Activated naive CD4-positive, alpha-beta T cell treated with anti-CD3 and anti-CD28 coated beads, Interleukin-2, amount 50 U/mL, for 72 hours (primary cell): ENCODE results near the gene MRPL4. TPM values are rescaled to one million over a fixed set of nuclear protein-coding genes. Genes with fewer than 3 reads are reported as not detected.

Experiments used
- ATAC-seq, 2 donors: fragments of 150-1000 bp; cut with Tn5 transposase; 2 replicates each; pipeline ENCODE4 v1.10.0; 2021; ENCODE audit warnings: mild to moderate bottlenecking in 2 of 2, moderate library complexity in 2 of 2
- DNase-seq, 2 donors: peaks; one replicate each; pipeline ENCODE4 v3.0.0; 2021 to 2022; ENCODE audit warnings: low spot score in 2 of 2
- H3K27ac Mint-ChIP-seq, 2 donors: one replicate each; pipeline ENCODE4 v1.8.0; 2022; ENCODE audit warnings: mild to moderate bottlenecking in 2 of 2, mixed read lengths in 2 of 2
- H3K36me3 Mint-ChIP-seq, 2 donors: one replicate each; pipeline ENCODE4 v1.8.0; 2022; ENCODE audit warnings: mixed read lengths in 2 of 2
- H3K9me3 Mint-ChIP-seq, 2 donors: one replicate each; pipeline ENCODE4 v1.8.0; 2022; ENCODE audit warnings: mixed read lengths in 2 of 2
- total RNA-seq, 2 donors: library from RNA; stranded (reverse); gene quantifications; one replicate each; pipeline ENCODE4 v1.2.3, GENCODE V29; 2022

The MRPL4 gene
- total RNA-seq, 2 donors from 2014 or later: 79.0 to 121 TPM

GRCh38 chr19:10306327-10306726 lies 54.3 kb downstream of the MRPL4 start:
- ATAC-seq: no peak
- H3K9me3 Mint-ChIP-seq: no peaks in the 10 kb centered on the region
- peaks cover 0 to 4% of the 10 kb centered on the region in 2 donors for H3K36me3 Mint-ChIP-seq
- no peak for DNase-seq
- no peak overlapping the region for H3K27ac Mint-ChIP-seq

DNA sequence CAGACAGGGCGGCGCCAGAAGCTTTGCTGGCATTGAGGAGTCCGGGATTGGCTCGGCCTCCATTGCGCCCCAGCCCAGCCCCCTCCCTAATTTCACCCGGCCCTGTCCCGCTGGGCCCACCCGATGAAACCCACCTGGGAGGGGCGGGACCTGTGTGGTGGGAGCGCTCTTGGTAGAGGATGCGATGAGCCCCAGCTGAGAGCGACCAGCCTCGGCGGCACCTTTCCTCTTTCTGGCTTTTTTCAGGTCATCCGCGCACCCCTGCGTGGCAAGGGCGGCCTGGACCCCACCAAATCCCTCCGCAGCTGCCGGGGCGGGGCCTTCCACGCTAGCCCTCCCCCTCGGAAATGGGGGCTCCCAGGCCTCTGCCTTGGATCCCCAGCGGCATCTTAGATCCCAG lies 57.4 kb downstream of the MRPL4 start, which contains the start of gene ZGLP1:
Gene ZGLP1 (minus strand): TSS at position 393 of the 400 bp plus-strand sequence.
- ATAC-seq (no peak), DNase-seq (no peak)
- no peak within 1 kb of the TSS for H3K27ac Mint-ChIP-seq
- H3K9me3 Mint-ChIP-seq: no peaks in the 10 kb centered on the region
- H3K36me3 Mint-ChIP-seq: peaks cover 0 to 8% of the 10 kb centered on the region in 2 donors

Other genes with a start within 250 kb of the MRPL4 start
- under 1 TPM; 0.12 to 0.87 TPM for gene COL5A3, start 241.7 kb upstream of the MRPL4 start, total RNA-seq
- not detected for gene RDH8, start 238.7 kb upstream of the MRPL4 start, total RNA-seq
- gene SHFL, start 165.9 kb upstream of the MRPL4 start, total RNA-seq: 10 to 100 TPM; 56.5 to 76.1 TPM
- gene ANGPTL6, start 149.5 kb upstream of the MRPL4 start, total RNA-seq: 10 to 100 TPM in 1 of 2 donors, 1 to 10 TPM in 1; 9.1 to 17.1 TPM
- 100 to 1,000 TPM in 1 of 2 donors, 10 to 100 TPM in 1; 52.7 to 209 TPM for gene PPAN, start 145.9 kb upstream of the MRPL4 start, total RNA-seq
- 100 to 1,000 TPM in 1 of 2 donors, 10 to 100 TPM in 1; 18.1 to 101 TPM for gene P2RY11, start 140.5 kb upstream of the MRPL4 start, total RNA-seq
- 100 to 1,000 TPM; 223 to 292 TPM for gene EIF3G, start 132.3 kb upstream of the MRPL4 start, total RNA-seq
- 100 to 1,000 TPM; 416 to 456 TPM for gene DNMT1, start 57.3 kb upstream of the MRPL4 start, total RNA-seq
- gene S1PR2, start 20.9 kb upstream of the MRPL4 start, total RNA-seq: 1 to 10 TPM; 7.7 to 8.0 TPM
- 10 to 100 TPM; 15.7 to 33.1 TPM for gene ICAM1, start 18.9 kb downstream of the MRPL4 start, total RNA-seq
- gene ICAM4, start 34.7 kb downstream of the MRPL4 start, total RNA-seq: under 1 TPM; 0.43 to 0.66 TPM
- 1 to 10 TPM in 1 of 2 donors, under 1 TPM in 1; 0.39 to 2.0 TPM for gene ICAM5, start 37.7 kb downstream of the MRPL4 start, total RNA-seq
- gene ZGLP1, start 57.6 kb downstream of the MRPL4 start, total RNA-seq: 1 to 10 TPM; 2.2 to 3.7 TPM
- 10 to 100 TPM in 1 of 2 donors, 1 to 10 TPM in 1; 8.1 to 16.7 TPM for gene FDX2, start 63.8 kb downstream of the MRPL4 start, total RNA-seq
- 100 to 1,000 TPM in 1 of 2 donors, 10 to 100 TPM in 1; 52.5 to 101 TPM for gene RAVER1, start 81.3 kb downstream of the MRPL4 start, total RNA-seq
- 100 to 1,000 TPM; 143 to 145 TPM for gene ICAM3, start 87.4 kb downstream of the MRPL4 start, total RNA-seq
- gene TYK2, start 128.4 kb downstream of the MRPL4 start, total RNA-seq: 100 to 1,000 TPM; 164 to 232 TPM
- 100 to 1,000 TPM; 140 to 188 TPM for gene CDC37, start 151.3 kb downstream of the MRPL4 start, total RNA-seq
- gene PDE4A, start 168.3 kb downstream of the MRPL4 start, total RNA-seq: 1 to 10 TPM; 2.7 to 5.0 TPM